Upper lobe of right lung (tissue), 1 donor: ENCODE measurements around the gene ZPR1. TPM values are rescaled to one million over a fixed set of nuclear protein-coding genes. Genes with fewer than 3 reads are reported as not detected.
"Not testable (repeated sequence)": the region's sequence is repeated elsewhere in the genome, so short reads cannot be mapped to it uniquely, and the experiment has no call there.

Experiments used
- ATAC-seq: fragments of 200-7000 bp; cut with Tn5 transposase; one replicate; pipeline ENCODE4 v1.9.1; 2020; ENCODE audit warnings: mild to moderate bottlenecking, moderate library complexity
- DNase-seq: peaks from one replicate; pipeline ENCODE4 v3.0.0-alpha.2; 2020
- H3K27ac ChIP-seq: fragments of 200-600 bp; one replicate; pipeline ENCODE4 v1.8.0; 2022
- H3K27me3 ChIP-seq: fragments of 200-600 bp; one replicate; pipeline ENCODE4 v1.8.0; 2022; ENCODE audit warnings: mild to moderate bottlenecking
- H3K36me3 ChIP-seq: fragments of 200-600 bp; one replicate; pipeline ENCODE4 v1.8.0; 2022
- H3K4me1 ChIP-seq: fragments of 200-600 bp; one replicate; pipeline ENCODE4 v1.8.0; 2022
- H3K4me3 ChIP-seq: fragments of 200-600 bp; one replicate; pipeline ENCODE4 v1.8.0; 2022; ENCODE audit warnings: mild to moderate bottlenecking
- H3K9me3 ChIP-seq: fragments of 200-600 bp; one replicate; pipeline ENCODE4 v1.8.0; 2022
- CTCF ChIP-seq: fragments of 200-600 bp; IDR thresholded peaks from one replicate; pipeline ENCODE4 v1.8.0; 2022; ENCODE audit warnings: antibody characterized with exemption
- intact Hi-C: fragments of 100-400 bp; cut with DNase I; formaldehyde crosslinking; loops from one replicate; pipeline ENCODE4 v1.11.0; 2022
- total RNA-seq: library from RNA; stranded (reverse); fragmentation: NEBNext Ultra II Directional; extraction: Animal tissue kit (Norgen Biotek cat#: 25700); gene quantifications from one replicate; pipeline ENCODE4 v1.2.1, GENCODE V29; 2021
- donor health status: DM: no; HTN: yes; CAD: no; lungs with severe emphysema.

The ZPR1 gene
- total RNA-seq, 1 donor from 2014 or later: 43.1 TPM

- peak within 1 kb of the TSS; percentile 93 for H3K27ac ChIP-seq
Observed at GRCh38 chr11:116772443-116773202, 15.2 kb downstream of the ZPR1 start, which contains the start of gene BUD13. Gene BUD13 (minus strand): TSS chr11:116772987. CDS start chr11:116772964, 23 bp downstream.

GRCh38 chr11:116771935-116772334, 15.9 kb downstream of the ZPR1 start:
- peak overlapping the region; percentile 93 for H3K27ac ChIP-seq
- TF ChIP-seq CTCF: no peak
- peaks cover 32% of the 10 kb centered on the region for H3K36me3 ChIP-seq

More at GRCh38 chr11:116772443-116773202, 15.2 kb downstream of the ZPR1 start, which contains the start of gene BUD13:
- DNase-seq: peak; percentile 97
- peak within 1 kb of the TSS; percentile 70 for H3K4me3 ChIP-seq
- peaks cover 39% of the 10 kb centered on the region for H3K36me3 ChIP-seq
- H3K9me3 ChIP-seq: no peaks in the 10 kb centered on the region
- TF ChIP-seq CTCF: no peak
- no peaks in the 10 kb centered on the region for H3K27me3 ChIP-seq
- ATAC-seq: peak; percentile 98
- intact Hi-C loops: no loop called here
- H3K4me1 ChIP-seq: peaks cover 24% of the 10 kb centered on the region

GRCh38 chr11:116762132-116762531, 25.7 kb downstream of the ZPR1 start:
- ATAC-seq (no peak), DNase-seq (no peak)
- intact Hi-C loops: no loop called here
- Histone ChIP-seq H3K4me3 (no peak overlapping the region), H3K4me1 (no peaks in the 10 kb centered on the region), H3K27ac (no peak overlapping the region), H3K9me3 (no peaks in the 10 kb centered on the region), H3K36me3 (peaks cover 84% of the 10 kb centered on the region), H3K27me3 (no peaks in the 10 kb centered on the region)
- TF ChIP-seq CTCF: no peak

More at GRCh38 chr11:116771935-116772334, 15.9 kb downstream of the ZPR1 start:
- Histone ChIP-seq H3K4me1 (peaks cover 24% of the 10 kb centered on the region), H3K4me3 (peak overlapping the region; percentile 70), H3K9me3 (no peaks in the 10 kb centered on the region), H3K27me3 (no peaks in the 10 kb centered on the region)
- DNase-seq (no peak), ATAC-seq (no peak)
- intact Hi-C loops: no loop called here

DNA sequence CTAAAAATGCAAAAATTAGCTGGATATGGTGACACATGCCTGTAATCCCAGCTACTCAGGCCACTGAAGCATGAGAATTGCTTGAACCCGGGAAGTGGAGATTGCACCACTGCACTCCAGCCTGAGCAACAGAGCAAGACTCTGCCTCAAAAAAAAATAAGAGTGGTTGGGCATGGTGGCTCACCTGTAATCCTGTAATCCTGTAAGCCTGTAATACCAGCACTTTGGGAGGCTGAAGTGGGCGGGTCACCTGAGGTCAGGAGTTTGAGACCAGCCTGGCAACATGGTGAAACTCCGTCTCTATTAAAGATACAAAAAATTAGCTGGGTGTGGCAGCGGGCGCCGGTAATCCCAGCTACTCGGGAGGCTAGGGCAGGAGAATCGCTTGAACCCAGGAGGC, 31.8 kb downstream of the ZPR1 start:
- H3K27ac ChIP-seq, H3K27me3 ChIP-seq, ATAC-seq, H3K4me1 ChIP-seq, DNase-seq, H3K4me3 ChIP-seq, H3K9me3 ChIP-seq, intact Hi-C loops: not testable (repeated sequence)
- H3K36me3 ChIP-seq: peaks cover 98% of the 10 kb centered on the region

DNA sequence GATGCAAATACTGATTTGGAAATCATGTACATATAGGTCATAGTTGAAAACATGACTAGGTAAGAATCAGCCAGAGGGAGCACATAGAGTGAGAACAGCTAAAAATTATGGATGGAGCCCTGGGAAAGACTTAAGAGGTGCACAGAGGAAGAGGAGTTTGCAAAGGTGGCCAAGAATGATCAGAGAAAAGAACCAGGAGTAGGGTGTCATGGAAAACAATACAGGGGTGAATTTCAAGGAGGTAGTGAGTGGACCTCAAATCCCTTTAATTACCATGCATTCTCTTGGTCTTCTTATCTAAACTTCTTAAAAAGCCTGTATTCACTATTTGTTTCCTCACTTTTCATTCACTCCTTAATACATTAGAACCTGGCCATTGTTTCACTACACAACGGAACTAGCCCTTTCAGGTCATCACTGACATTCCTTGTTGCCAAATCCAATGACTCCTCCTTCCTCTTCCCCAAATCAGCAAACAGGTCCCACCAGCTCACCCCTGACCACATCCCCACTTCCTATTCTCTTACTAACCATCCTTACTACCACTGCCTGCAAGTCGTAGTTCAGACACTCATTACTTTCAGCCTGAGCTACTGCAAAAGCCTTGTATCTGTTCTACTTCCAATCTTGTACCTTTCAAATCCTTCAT, 37.6 kb downstream of the ZPR1 start:
- peaks cover 94% of the 10 kb centered on the region for H3K36me3 ChIP-seq
- H3K27me3 ChIP-seq: no peaks in the 10 kb centered on the region
- no peaks in the 10 kb centered on the region for H3K4me1 ChIP-seq
- H3K9me3 ChIP-seq: no peaks in the 10 kb centered on the region
- DNase-seq (no peak), ATAC-seq (peak; percentile 55)
- H3K4me3 ChIP-seq: no peak overlapping the region
- intact Hi-C loops: no loop called here
- no peak for TF ChIP-seq CTCF
- no peak overlapping the region for H3K27ac ChIP-seq

GRCh38 chr11:116742104-116742503, 45.7 kb downstream of the ZPR1 start:
- Histone ChIP-seq H3K4me1 (no peaks in the 10 kb centered on the region), H3K27me3 (no peaks in the 10 kb centered on the region), H3K4me3 (no peak overlapping the region), H3K36me3 (peaks cover 17% of the 10 kb centered on the region), H3K9me3 (no peaks in the 10 kb centered on the region), H3K27ac (no peak overlapping the region)
- no peak for TF ChIP-seq CTCF
- ATAC-seq (peak; percentile 33), DNase-seq (no peak)
- intact Hi-C loops: no loop called here
